Activated gamma-delta T cell (primary cell): Measurements from ENCODE around the gene MCM8.

Experiments
- DNase-seq: peaks from one replicate; lab custom pipeline; 2025; lab: John Stamatoyannopoulos, UW

Gene MCM8

GRCh38 chr20:6044115-6044514 lies 93.7 kb downstream of the MCM8 start:
- no peak for DNase-seq

- no peak for DNase-seq
These were observed 95.1 kb downstream of the MCM8 start for GRCh38 chr20:6045566-6045965.

- DNase-seq = no peak
These were observed 96.0 kb downstream of the MCM8 start for GRCh38 chr20:6046432-6046831.

- DNase-seq = no peak
These were observed 97.9 kb downstream of the MCM8 start for GRCh38 chr20:6048391-6048790.
